ENCODE data around the gene TUBGCP6.

- no peak for TF ChIP-seq SP1 (IDR thresholded peaks at IDR 0.05)
- TF ChIP-seq BHLHE40 (IDR thresholded peaks at IDR 0.05; ENCODE audit: borderline replicate concordance): no peak
- TF ChIP-seq ELF4 (IDR thresholded peaks at IDR 0.05): no peak
- TF ChIP-seq NFRKB (IDR thresholded peaks at IDR 0.05): no peak
- no peak for TF ChIP-seq FOXM1 (IDR thresholded peaks at IDR 0.05; ENCODE audit: borderline replicate concordance)
- TF ChIP-seq SUZ12 (IDR thresholded peaks at IDR 0.05): no peak
- TF ChIP-seq LEF1 (IDR thresholded peaks at IDR 0.05; ENCODE audit: borderline replicate concordance): no peak
- TF ChIP-seq FOXA1 (IDR thresholded peaks at IDR 0.05): no peak
- TF ChIP-seq CTBP1 (IDR thresholded peaks at IDR 0.05; ENCODE audit: borderline replicate concordance): no peak
- no peak for TF ChIP-seq PKNOX1 (IDR thresholded peaks at IDR 0.05)
- no peak for TF ChIP-seq ARNT (IDR thresholded peaks at IDR 0.05)
These were observed 26.7 kb upstream of the TUBGCP6 start for GRCh38 chr22:50271519-50271970.
